ENCODE data around the gene NFAM1.

NFAM1 gene

DNA sequence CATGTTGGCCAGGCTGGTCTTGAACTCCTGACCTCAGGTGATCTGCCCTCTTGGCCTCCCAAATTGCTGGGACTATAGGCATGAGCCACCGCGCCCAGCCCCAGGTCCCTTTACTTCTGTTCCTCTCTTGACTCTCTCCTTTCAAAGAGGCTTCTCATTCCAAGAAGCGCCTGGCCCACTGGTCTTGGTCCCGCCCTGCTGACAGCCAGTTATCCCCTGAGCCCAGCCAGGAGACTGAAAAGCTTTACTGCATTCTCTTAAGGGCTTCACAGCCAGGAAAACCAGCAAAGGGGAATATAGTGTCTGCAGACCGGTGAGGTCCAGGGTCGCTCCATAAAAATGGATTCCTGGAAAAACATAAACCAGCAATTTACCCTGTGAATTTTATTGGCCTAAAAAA, 68.3 kb downstream of the NFAM1 start:
- H3K4me3 ChIP-seq (ENCODE audit: low read depth, low read length) = no peak overlapping the region

- no peak overlapping the region for H3K4me3 ChIP-seq (ENCODE audit: low read depth, low read length)
Measured at GRCh38 chr22:42361523-42361922, 70.7 kb downstream of the NFAM1 start.

DNA sequence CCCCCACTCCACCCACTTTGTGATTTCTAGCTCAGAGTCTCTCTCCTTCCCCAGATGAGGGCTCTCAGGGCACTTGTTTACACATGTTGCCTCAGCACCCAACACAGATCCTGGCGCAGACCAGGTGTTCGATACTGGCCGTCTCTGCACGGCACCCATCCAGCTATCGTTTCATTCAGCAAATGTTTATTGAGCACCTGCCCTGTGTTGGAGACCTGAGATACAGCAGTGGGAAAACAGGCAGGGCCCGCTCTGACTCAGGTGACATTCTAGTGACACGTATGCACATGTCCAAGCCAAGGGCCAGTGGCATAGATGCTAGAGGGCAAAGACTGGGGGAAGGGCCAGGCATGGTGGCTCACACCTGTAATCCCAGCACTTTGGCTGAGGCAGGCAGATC, 71.9 kb downstream of the NFAM1 start:
- no peak overlapping the region for H3K4me3 ChIP-seq (ENCODE audit: low read depth, low read length)

DNA sequence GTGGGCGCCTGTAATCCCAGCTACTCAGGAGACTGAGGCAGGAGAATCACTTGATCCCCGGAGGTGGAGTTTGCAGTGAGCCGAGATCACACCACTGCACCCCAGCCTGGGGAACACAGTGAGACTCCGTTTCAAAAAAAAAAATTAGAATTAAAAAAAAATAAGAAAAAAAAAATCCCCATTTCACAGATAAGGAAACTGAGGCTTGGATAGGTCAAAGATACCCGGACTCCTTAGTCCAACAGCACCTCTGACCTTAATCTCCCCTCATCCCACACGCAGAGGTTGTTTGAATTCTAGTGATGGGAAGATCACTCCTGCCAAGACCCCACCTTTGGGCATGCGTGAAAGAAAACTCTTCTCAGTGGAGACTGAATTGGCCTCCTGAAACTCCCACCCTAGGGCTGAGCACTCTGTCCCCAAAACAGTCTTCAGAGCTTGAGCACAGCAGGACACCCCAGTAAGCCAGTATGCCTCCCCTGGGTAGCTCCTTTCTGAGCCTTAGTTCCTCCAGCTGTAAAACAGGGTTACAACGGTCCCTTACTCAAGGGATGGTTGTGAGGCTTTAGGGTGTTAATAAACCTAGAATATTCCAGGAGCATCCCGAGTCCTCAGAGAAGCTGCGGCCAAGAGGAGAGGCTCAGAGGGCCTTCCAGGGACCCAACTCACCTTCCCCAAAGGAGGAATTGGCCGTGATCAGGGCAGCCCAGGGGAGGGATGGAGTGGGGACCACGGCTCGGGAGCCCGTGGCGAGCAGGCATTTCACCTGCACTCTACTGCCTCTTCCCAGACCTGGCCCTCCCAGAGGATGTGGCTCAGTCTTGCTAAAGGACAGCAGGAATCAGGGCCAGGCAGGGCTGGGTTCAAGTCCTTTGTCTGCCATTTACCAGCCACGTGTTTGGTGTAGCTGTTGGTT, 73.3 kb downstream of the NFAM1 start:
- H3K4me3 ChIP-seq (ENCODE audit: low read depth, low read length) = no peak overlapping the region

GRCh38 chr22:42357634-42358296, 74.4 kb downstream of the NFAM1 start:
- H3K4me3 ChIP-seq (ENCODE audit: low read depth, low read length) = no peak overlapping the region

GRCh38 chr22:42357221-42357620, 75.0 kb downstream of the NFAM1 start:
- H3K4me3 ChIP-seq (ENCODE audit: low read depth, low read length) = no peak overlapping the region

DNA sequence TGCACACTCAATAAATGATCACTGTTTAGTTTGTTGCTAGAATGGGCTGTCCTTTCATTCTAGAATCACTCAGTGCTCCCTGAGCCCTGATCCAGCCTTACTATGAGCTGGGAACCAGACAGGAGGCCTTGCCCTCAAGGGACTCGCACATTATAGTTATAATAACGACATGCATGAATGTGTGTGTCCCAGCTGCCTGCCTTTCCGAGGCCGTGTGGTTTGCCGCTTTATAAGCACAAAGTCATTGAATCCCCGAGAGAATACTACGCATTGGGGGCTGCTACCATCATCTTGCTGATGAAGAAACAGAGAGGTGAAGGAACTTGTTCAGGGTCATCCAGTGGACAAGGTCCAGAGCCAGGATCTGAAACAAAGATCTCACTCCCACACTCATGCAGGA, 75.7 kb downstream of the NFAM1 start:
- no peak overlapping the region for H3K4me3 ChIP-seq (ENCODE audit: low read depth, low read length)

DNA sequence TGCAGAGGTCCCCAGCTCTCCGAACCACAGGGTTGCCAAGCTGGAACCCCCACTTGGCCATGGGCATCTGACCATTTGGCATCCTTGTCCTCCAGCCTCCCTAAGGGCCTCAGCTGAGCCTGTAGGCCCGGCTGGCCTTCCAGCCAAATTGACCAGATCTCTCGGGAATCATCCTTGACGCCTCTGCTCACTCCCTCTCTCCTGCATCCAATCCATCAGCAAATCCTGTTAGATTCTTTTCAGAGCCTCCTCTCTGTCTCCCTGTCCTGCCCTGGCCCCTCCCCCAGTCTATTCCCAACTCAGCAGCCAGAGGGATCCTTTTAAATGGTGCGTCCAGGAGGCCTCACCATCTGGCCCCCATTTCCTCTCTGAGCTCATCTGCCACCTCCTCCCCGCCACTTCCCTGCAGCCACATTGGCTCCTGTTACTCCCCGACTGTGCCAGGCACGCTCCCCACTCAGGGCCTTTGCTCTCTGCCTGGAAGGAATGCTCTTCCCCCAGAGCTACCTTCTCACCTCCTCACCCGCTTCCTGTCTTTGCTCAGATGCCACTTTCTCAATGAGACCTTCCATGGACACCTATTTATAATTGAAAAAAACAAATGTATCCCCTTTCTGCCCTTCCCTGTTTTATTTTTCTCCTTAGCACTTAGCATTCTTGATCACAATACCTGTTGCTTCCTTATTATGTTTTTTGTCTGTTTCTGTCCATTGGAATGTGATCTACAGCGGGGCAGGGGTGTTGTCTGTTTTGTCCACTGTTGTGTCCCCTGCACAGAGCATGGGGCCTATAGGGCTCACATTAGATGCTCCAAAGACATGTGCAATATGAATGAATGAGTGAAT, 78.1 kb downstream of the NFAM1 start:
- H3K4me3 ChIP-seq (ENCODE audit: low read depth, low read length) = no peak overlapping the region

DNA sequence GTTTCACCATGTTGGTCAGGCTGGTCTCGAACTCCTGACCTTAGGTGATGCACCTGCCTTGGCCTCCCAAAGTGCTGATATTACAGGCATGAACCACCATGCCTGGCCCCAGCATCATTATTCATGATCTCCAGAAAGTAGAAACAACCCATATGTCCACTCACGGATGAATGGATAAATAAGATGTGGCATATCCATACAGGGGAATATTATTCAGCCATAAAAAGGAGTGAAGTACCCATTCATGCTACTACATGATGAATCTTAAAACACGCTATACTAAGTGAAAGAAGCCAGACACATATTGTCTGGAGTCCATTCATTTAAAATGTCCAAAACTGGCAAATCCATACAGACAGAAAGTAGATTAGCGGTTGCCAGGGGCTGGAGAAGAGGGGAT, 81.8 kb downstream of the NFAM1 start:
- no peak overlapping the region for H3K4me3 ChIP-seq (ENCODE audit: low read depth, low read length)

- no peak overlapping the region for H3K4me3 ChIP-seq (ENCODE audit: low read depth, low read length)
Measured at GRCh38 chr22:42347281-42347824, 84.8 kb downstream of the NFAM1 start.

DNA sequence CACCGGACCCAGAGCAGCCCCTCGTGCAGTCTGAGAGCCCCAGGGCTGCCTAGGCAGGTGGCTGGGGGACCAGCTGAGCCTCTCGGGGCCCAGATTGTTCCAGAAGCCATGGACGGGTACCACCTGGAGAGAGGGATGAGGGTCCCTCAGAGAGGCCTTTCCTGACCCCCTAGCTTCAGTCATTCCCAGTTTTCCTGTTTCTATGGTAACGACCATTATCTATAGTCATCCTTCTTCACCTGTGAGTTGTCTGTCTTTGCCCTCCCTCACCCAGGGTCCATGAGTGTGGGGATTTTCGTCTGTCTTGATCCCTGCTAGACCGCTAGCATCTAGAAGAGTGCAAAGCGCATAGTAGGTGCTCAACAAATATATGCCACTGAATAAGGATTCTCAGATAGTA, 85.5 kb downstream of the NFAM1 start:
- no peak overlapping the region for H3K4me3 ChIP-seq (ENCODE audit: low read depth, low read length)

GRCh38 chr22:42345458-42345857, 86.7 kb downstream of the NFAM1 start:
- no peak overlapping the region for H3K4me3 ChIP-seq (ENCODE audit: low read depth, low read length)

GRCh38 chr22:42344361-42344905, 87.8 kb downstream of the NFAM1 start:
- no peak overlapping the region for H3K4me3 ChIP-seq (ENCODE audit: low read depth, low read length)

DNA sequence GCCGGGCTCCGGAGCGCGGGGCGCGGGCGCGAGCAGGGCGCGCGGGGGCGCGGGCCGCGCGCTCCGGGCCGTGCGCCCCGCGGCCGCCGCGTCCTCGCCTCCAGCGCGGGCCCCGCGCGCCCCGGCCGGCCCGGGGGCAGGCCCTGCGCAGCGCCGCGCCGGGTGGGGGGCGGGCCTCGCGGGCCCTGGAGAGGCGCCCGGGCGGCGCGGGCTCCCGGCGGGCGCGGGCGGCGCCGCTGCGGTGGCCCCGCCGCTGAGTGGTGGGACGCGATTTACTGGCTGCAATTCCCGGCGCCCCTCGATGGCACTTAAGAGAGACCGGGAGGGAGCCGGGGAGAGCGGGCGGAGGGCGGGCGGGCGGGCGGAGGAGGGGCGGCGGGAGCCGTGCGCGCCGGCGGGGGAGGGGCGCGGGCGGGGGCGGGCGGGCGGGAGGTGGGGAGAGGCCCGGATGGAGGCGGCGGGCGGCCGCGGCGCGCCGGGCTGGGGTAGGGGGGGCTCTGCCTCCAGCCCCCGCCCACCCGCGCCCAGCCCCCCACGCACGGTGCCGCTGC, 88.6 kb downstream of the NFAM1 start:
- no peak overlapping the region for H3K4me3 ChIP-seq (ENCODE audit: low read depth, low read length)

- peak overlapping the region; percentile 40 for H3K4me3 ChIP-seq (ENCODE audit: low read depth, low read length)
Measured at GRCh38 chr22:42343121-42343454, 89.1 kb downstream of the NFAM1 start.

DNA sequence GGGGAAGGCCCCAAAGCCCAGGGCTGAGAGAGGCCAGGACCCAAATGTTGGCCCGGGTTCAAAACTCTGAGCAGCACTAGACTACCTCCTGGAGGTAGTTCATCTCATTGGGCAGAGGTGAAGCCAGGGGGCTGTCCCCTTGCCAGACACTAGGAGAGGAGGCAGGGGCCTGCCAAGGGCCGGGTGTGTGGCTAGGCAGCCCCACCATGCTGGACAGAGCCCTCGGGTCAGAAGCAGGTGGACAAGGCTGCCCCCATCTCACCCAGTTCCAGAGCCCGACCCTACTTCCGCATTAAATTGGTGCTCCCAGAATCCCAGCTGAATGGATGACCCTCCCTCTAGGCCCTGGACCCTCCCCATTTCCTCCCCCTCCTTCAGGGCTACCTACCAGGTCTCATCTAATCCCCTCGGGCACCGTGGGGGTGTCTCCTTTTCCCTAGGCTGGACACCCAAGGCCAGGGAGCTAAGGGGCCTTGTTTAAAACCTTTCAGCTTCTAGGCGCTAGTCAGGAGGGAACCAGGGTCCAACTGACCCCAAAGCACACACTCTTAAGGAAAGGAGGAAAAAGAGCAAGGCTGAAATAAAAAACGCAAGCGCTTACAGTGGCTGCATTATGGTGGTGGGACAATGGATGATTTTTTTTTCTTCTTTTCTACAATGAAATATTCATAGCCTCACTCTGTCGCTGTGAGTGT, 89.6 kb downstream of the NFAM1 start:
- no peak overlapping the region for H3K4me3 ChIP-seq (ENCODE audit: low read depth, low read length)

- H3K4me3 ChIP-seq (ENCODE audit: low read depth, low read length) = no peak overlapping the region
Measured at GRCh38 chr22:42341779-42342178, 90.4 kb downstream of the NFAM1 start.

DNA sequence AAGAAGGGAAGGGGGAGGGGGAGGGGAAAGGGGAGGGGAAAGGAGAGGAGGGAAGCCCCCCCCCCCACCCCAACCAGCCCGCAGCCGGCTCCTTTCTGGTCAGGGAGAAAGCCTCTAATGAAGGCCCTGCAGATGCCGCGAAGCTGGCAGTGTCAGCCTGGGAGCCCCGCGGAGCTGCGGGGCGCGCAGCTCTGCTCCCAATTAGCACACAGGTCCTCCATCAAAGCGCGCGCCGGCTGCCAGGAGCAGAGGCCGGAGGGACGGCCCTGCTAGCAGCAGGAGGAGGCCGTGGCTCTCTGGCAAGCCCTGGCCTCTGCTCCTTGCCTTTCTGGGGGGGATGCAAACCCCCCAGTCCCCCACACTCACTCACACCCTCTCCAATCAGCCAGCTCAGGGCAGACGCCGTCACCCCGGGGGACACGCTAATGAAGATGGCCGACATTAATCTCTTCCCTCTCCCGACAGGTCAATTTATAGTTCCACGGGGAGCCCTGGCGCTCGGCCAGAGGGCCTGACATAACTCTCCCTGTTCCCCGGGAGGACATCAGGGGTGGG, 91.3 kb downstream of the NFAM1 start:
- peak overlapping the region; percentile 8 for H3K4me3 ChIP-seq (ENCODE audit: low read depth, low read length)

GRCh38 chr22:42340150-42340549, 92.1 kb downstream of the NFAM1 start:
- H3K4me3 ChIP-seq (ENCODE audit: low read depth, low read length) = no peak overlapping the region

DNA sequence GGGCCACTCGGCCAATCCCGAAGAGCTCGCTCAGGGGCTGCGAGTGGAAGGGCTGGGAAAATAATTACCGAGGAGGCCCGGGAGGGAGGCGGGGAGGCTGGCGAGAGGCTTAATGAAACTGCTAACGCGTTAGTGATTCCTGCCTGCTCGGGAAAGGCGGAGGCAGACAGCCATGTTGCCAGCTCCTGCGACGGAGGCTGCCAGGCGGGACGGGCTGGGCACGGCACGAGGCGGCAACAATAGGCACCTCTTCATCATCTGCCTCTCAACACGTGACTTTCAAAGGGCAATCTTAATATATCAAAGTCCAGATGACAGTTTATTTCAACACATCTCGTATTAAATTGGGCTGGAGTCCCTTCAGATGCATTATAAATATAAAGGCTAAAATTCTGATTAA, 93.7 kb downstream of the NFAM1 start:
- H3K4me3 ChIP-seq (ENCODE audit: low read depth, low read length) = no peak overlapping the region
